NCI-H146 treated with DMSO at 0.1 percent for 48 hours (cell line): Measurements from ENCODE around the gene PLD5.
"Not testable (repeated sequence)": the region's sequence is repeated elsewhere in the genome, so short reads cannot be mapped to it uniquely, and the experiment has no call there.

Source experiments
- DNase-seq: peaks from one replicate; lab custom pipeline; 2025; ENCODE audit not compliant: unreplicated experiment; lab: John Stamatoyannopoulos, UW

Gene PLD5

GRCh38 chr1:242083742-242084141 is 440.8 kb downstream of the PLD5 start:
- DNase-seq, result no peak

GRCh38 chr1:242081446-242081845 is 443.1 kb downstream of the PLD5 start:
- DNase-seq, result no peak

GRCh38 chr1:242065813-242066212 is 458.7 kb downstream of the PLD5 start:
- DNase-seq, result no peak

- no peak for DNase-seq
These were observed 462.2 kb downstream of the PLD5 start for GRCh38 chr1:242062271-242062670.

GRCh38 chr1:242059976-242060375 is 464.5 kb downstream of the PLD5 start:
- no peak for DNase-seq

GRCh38 chr1:242058582-242058981 is 465.9 kb downstream of the PLD5 start:
- not testable (repeated sequence) for DNase-seq

GRCh38 chr1:242058181-242058580 is 466.3 kb downstream of the PLD5 start:
- DNase-seq, result not testable (repeated sequence)

- no peak for DNase-seq
These were observed 466.8 kb downstream of the PLD5 start for GRCh38 chr1:242057745-242058115.

GRCh38 chr1:242056988-242057744 is 467.3 kb downstream of the PLD5 start:
- DNase-seq, result no peak

- DNase-seq, result no peak
These were observed 468.7 kb downstream of the PLD5 start for GRCh38 chr1:242055749-242056320.

GRCh38 chr1:242043165-242043564 is 481.3 kb downstream of the PLD5 start:
- no peak for DNase-seq

GRCh38 chr1:242034392-242034791 is 490.1 kb downstream of the PLD5 start:
- no peak for DNase-seq

GRCh38 chr1:242033447-242033846 is 491.1 kb downstream of the PLD5 start:
- no peak for DNase-seq
